CD8-positive, alpha-beta memory T cell (primary cell): Measurements from ENCODE around the gene ITGAD. TPM values are rescaled to one million over a fixed set of nuclear protein-coding genes. Genes with fewer than 3 reads are reported as not detected.

Experiments used
- CTCF ChIA-PET: fragments of 350-600 bp; sonication (Branson Sonifier 250); formaldehyde crosslinking; loops from one replicate; lab custom pipeline; 2021; ENCODE audit warnings: antibody characterized with exemption; lab: Charles Lee
- POLR2A ChIA-PET: fragments of 350-600 bp; sonication (Branson Sonifier 250); formaldehyde crosslinking; loops from one replicate; lab custom pipeline; 2021; ENCODE audit warnings: antibody characterized with exemption; lab: Charles Lee
- DNase-seq, 5 donors: peaks; one replicate each; pipeline versions ENCODE4 v3.0.0 to v3.0.0-alpha.2; 2020 to 2022; ENCODE audit warnings: mixed read lengths in 1 of 5
- H3K27ac ChIP-seq: one replicate; pipeline ENCODE4 v1.7.0; 2013; ENCODE audit warnings: low read depth, mild to moderate bottlenecking, low read length, moderate library complexity
- H3K27me3 ChIP-seq: 2 replicates; pipeline ENCODE4 v1.7.0; 2013; ENCODE audit warnings: low read length, mild to moderate bottlenecking; ENCODE audit not compliant: insufficient read depth, poor library complexity, severe bottlenecking
- H3K36me3 ChIP-seq: 2 replicates; pipeline ENCODE4 v1.7.0; 2013; ENCODE audit warnings: mild to moderate bottlenecking, low read length, moderate library complexity; ENCODE audit not compliant: insufficient read depth
- H3K4me1 ChIP-seq: 2 replicates; pipeline ENCODE4 v1.7.0; 2013; ENCODE audit warnings: mild to moderate bottlenecking, low read length, moderate library complexity; ENCODE audit not compliant: insufficient read depth
- H3K4me3 ChIP-seq: 2 replicates; pipeline ENCODE4 v1.7.0; 2013; ENCODE audit warnings: mild to moderate bottlenecking, low read length
- H3K9me3 ChIP-seq: 2 replicates; pipeline ENCODE4 v1.7.0; 2013; ENCODE audit warnings: mild to moderate bottlenecking, low read length
- H3K27ac Mint-ChIP-seq, 8 donors: one replicate each; pipeline ENCODE4 v1.8.0; 2020 to 2021; ENCODE audit warnings: mixed read lengths in 8 of 8, mild to moderate bottlenecking in 6 of 8, inconsistent platforms in 3 of 8, moderate library complexity in 3 of 8
- H3K27me3 Mint-ChIP-seq, 2 donors: one replicate each; pipeline ENCODE4 v1.8.0; 2020 to 2021; ENCODE audit warnings: mixed read lengths in 2 of 2, mild to moderate bottlenecking in 1 of 2, moderate library complexity in 1 of 2
- H3K36me3 Mint-ChIP-seq, 3 donors: one replicate each; pipeline ENCODE4 v1.8.0; 2020 to 2021; ENCODE audit warnings: mixed read lengths in 3 of 3, inconsistent platforms in 1 of 3, mild to moderate bottlenecking in 1 of 3
- H3K4me1 Mint-ChIP-seq, 3 donors: one replicate each; pipeline ENCODE4 v1.8.0; 2020 to 2021; ENCODE audit warnings: mixed read lengths in 3 of 3, inconsistent platforms in 1 of 3, mild to moderate bottlenecking in 1 of 3
- H3K4me3 Mint-ChIP-seq, 7 donors: one replicate each; pipeline ENCODE4 v1.8.0; 2020 to 2021; ENCODE audit warnings: mixed read lengths in 7 of 7, mild to moderate bottlenecking in 6 of 7, moderate library complexity in 4 of 7, inconsistent platforms in 2 of 7
- H3K9me3 Mint-ChIP-seq, 5 donors: one replicate each; pipeline ENCODE4 v1.8.0; 2020 to 2022; ENCODE audit warnings: mixed read lengths in 5 of 5, mild to moderate bottlenecking in 3 of 5, moderate library complexity in 2 of 5, inconsistent platforms in 1 of 5
- polyA plus RNA-seq: library from polyadenylated mRNA; unstranded; fragments of 300-500 nt; fragmentation: Illumina TruSeq; gene quantifications from one replicate; pipeline ENCODE4 v1.2.3, GENCODE V29; 2021
- total RNA-seq, 2 experiments: library from RNA; stranded (reverse); gene quantifications; one replicate each; pipeline ENCODE4 v1.2.3, GENCODE V29; 2021

The ITGAD gene
- total and polyA plus RNA-seq, 3 experiments from 2014 or later: 0.12 TPM; not detected in 2

DNA sequence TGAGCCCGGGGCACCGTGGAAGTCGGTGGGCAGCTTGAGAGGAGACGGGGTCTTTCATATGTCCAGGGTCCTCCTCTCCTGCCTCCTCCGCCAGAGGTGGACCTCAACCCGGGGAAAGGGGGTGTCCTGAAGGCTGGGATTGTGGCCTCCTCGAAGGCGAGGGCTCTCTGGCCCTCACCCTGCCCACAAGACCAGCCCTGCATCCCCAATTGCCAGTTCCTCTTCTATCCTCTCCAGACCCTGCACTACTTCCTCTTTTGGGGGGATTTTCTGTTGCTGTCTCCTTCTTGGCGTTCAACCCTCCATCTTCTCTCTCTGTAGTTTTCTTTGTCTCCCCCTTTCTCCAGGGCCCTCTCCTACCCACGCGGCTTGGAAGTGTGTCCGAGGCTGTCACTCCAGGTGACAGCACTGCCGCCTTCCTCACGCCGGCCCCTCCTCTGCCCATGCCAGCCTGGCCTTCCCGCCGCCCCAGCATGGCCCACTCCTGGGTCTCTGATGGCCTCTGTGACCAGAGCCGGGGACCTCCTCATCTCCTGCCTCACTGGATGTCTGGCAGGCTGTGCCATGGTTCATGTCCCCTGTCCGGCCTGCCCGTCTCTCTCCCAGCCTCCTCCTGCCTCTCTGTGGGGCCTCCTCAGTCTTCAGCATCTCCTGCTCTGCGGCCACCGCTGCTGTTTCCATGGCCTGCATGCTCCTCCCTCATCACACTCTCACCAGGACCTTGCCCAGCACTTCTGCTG is 40.6 kb upstream of the ITGAD start:
- H3K36me3 ChIP-seq: no peaks in the 10 kb centered on the region
- Mint-ChIP-seq H3K36me3 (no peaks in the 10 kb centered on the region), H3K4me1 (peaks cover 48 to 80% (median 50%) of the 10 kb centered on the region in 3 donors), H3K27ac (peak overlapping the region in 1 of 8 donors; percentile 70), H3K4me3 (peak overlapping the region in 3 of 7 donors; percentile 15 to 49 (median 19)), H3K27me3 (peaks cover 0 to 4% of the 10 kb centered on the region in 2 donors), H3K9me3 (no peaks in the 10 kb centered on the region)
- H3K4me3 ChIP-seq: no peak overlapping the region
- DNase-seq: no peak
- POLR2A ChIA-PET: no interaction called here
- CTCF ChIA-PET: no interaction called here
- H3K27me3 ChIP-seq: no peaks in the 10 kb centered on the region
- H3K27ac ChIP-seq: no peak overlapping the region
- peaks cover 21% of the 10 kb centered on the region for H3K4me1 ChIP-seq
- H3K9me3 ChIP-seq: no peaks in the 10 kb centered on the region

DNA sequence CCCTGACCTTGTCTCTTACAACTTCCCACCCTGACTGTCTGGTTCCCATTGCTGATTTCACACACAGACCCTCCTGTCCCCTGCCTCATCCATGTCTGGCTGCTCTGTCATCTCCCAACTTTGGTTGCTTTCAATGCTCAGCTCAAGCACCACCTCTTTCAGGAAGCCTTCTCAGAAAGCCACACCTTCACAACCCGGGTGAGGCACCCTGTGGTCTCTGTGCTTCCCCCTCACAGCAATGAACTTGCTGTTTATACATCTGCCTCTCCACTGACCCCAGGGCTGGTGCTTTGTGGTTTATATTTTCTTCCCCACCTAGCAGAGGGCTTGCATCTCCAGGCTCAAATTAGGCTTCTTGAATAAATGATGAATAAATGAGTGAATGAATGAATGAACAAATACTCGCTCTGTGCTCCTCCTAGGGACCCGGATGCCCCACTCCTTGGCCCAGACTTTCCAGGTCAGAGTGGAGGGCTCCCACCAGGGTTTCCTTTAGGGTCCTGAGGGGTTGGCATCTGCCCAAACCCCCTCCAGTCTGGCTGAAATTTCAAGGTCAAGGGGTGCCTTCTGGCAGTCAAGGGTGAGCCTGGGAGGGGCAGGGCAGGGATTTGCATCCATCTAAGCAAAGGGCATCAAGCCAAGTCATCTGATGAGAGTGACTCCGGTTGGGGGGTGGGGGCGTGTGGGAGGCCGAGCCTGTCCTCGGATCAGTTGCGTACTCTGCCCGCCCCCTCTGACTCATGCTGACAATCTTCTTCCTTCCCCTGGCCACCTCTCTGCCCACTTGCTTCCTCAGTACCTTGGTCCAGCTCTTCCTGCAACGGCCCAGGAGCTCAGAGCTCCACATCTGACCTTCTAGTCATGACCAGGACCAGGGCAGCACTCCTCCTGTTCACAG is 38.5 kb upstream of the ITGAD start, which contains the start of gene ITGAX:
ITGAX (plus strand) TSS at position 783 of the 898 bp plus-strand sequence; CDS start at position 862, 79 bp downstream.
- Mint-ChIP-seq H3K36me3 (no peaks in the 10 kb centered on the region), H3K4me1 (peaks cover 49 to 70% (median 55%) of the 10 kb centered on the region in 3 donors)
- no peak within 1 kb of the TSS for H3K27ac ChIP-seq

DNA sequence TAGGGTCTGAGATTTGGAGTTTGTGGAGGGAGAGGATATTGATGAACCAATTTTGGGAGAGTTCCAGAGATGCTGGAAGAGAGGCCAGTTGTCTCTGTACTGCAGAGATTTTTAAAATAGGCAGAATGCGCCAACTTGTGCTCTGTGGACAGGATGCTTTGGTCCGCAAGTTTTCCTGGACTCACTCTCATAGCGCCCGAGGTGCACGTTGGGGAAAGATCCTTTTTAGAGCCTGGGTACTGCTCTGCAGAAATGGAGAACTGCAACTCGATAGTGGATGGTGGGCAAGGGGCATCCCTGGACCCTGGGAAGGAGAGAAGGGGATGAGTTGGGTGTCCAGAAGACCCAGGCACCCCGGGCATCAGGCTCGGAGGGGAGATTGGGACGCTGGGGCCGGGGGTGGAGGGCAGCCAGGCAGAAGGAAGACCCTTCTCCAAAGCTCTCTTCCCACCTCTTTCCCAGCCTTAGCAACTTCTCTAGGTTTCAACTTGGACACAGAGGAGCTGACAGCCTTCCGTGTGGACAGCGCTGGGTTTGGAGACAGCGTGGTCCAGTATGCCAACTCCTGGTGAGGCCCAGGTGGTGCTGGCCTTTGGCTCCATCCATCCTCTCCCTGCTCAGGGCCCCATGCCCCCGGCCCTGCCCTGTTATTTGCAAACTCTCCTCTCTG is 37.6 kb upstream of the ITGAD start:
- ChIA-PET POLR2A (interaction anchor here (1.1 kb wide), 1 partner anchor 281 kb away, joined by 3 read pairs; the partner anchor contains the start of gene ZNF646), CTCF (no interaction called here)
- H3K27ac Mint-ChIP-seq: peak overlapping the region; percentile 44 to 96 (median 90)
- H3K27me3 ChIP-seq: no peaks in the 10 kb centered on the region
- H3K9me3 Mint-ChIP-seq: no peaks in the 10 kb centered on the region
- H3K4me3 Mint-ChIP-seq: peak overlapping the region in 6 of 7 donors; percentile 8 to 76 (median 69)
- H3K4me1 Mint-ChIP-seq: peaks cover 44 to 60% (median 47%) of the 10 kb centered on the region in 3 donors
- H3K4me3 ChIP-seq: no peak overlapping the region
- H3K36me3 Mint-ChIP-seq: no peaks in the 10 kb centered on the region
- H3K27ac ChIP-seq: no peak overlapping the region
- DNase-seq: no peak
- peaks cover 17% of the 10 kb centered on the region for H3K4me1 ChIP-seq
- peaks cover 0 to 2% of the 10 kb centered on the region in 2 donors for H3K27me3 Mint-ChIP-seq
- no peaks in the 10 kb centered on the region for H3K9me3 ChIP-seq
- H3K36me3 ChIP-seq: no peaks in the 10 kb centered on the region

More for the DNA sequence above, 38.5 kb upstream of the ITGAD start, which contains the start of gene ITGAX:
- Mint-ChIP-seq H3K4me3 (peak within 1 kb of the TSS; percentile 0 to 93 (median 74)), H3K27me3 (peaks cover 0 to 2% of the 10 kb centered on the region in 2 donors), H3K9me3 (no peaks in the 10 kb centered on the region), H3K27ac (peak within 1 kb of the TSS; percentile 44 to 97 (median 91))
- peak; percentile 28 to 72 (median 32) for DNase-seq
- ChIA-PET CTCF (no interaction called here), POLR2A (no interaction called here)
- Histone ChIP-seq H3K4me3 (no peak within 1 kb of the TSS), H3K27me3 (no peaks in the 10 kb centered on the region), H3K9me3 (no peaks in the 10 kb centered on the region), H3K4me1 (peaks cover 21% of the 10 kb centered on the region), H3K36me3 (no peaks in the 10 kb centered on the region)

- H3K36me3 ChIP-seq: no peaks in the 10 kb centered on the region
- peaks cover 45 to 58% (median 48%) of the 10 kb centered on the region in 3 donors for H3K4me1 Mint-ChIP-seq
- no peak overlapping the region for H3K27ac ChIP-seq
- ChIA-PET CTCF (interaction anchor here (1.2 kb wide), 1 partner anchor 154 kb away, joined by 3 read pairs; the partner anchor contains the start of gene PYCARD), POLR2A (interaction anchor here (0.5 to 1.1 kb wide), 2 partner anchors 94 to 282 kb away, joined by 3 to 4 read pairs; partner anchors contain the start of gene ZNF646)
- no peaks in the 10 kb centered on the region for H3K36me3 Mint-ChIP-seq
- H3K4me3 Mint-ChIP-seq: no peak overlapping the region
- no peaks in the 10 kb centered on the region for H3K9me3 Mint-ChIP-seq
- H3K4me1 ChIP-seq: peaks cover 17% of the 10 kb centered on the region
- no peak for DNase-seq
- H3K9me3 ChIP-seq: no peaks in the 10 kb centered on the region
- H3K27me3 ChIP-seq: no peaks in the 10 kb centered on the region
- peak overlapping the region in 2 of 8 donors; percentile 61 to 68 for H3K27ac Mint-ChIP-seq
- no peak overlapping the region for H3K4me3 ChIP-seq
- H3K27me3 Mint-ChIP-seq: peaks cover 0 to 2% of the 10 kb centered on the region in 2 donors
Measured at GRCh38 chr16:31356566-31357323, 36.4 kb upstream of the ITGAD start.

DNA sequence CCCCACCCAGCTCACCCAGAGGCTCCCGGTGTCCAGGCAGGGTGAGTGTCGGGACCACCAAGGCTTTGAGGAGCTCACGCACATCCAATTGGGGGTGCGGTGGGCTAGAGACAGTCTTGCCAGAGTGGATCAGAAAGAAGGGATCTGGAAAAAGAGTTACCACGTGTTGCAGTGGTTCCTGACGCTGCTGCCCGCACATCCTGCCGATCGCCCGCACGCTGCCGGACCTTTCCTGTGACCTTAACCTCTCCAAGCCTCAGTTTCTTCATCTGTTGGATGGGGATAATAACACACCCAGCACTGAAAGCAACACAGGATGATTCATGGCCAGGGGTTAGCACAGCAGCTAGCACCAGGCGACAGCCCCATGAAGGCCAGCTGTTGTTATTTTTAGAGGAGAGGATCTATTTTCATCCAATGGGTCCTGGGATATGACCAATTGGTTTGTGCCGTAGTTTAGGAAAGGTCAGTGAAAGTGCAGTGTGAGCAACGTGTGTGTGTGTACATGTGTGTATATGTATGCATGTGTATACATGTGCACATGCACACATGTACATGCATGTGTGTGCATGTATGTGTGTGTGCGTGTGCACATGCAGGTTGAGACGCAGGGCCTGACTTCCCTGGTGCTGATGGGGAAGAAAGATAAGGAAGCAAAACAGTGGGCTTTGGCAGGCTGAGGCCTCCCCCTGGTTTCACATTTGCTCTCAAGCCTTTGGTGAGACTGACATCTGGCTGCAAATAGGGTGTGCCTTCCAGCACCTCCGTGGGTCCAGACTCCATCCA is 35.6 kb upstream of the ITGAD start:
- Mint-ChIP-seq H3K36me3 (no peaks in the 10 kb centered on the region), H3K4me3 (no peak overlapping the region), H3K27me3 (peaks cover 0 to 2% of the 10 kb centered on the region in 2 donors), H3K4me1 (peaks cover 38 to 51% (median 41%) of the 10 kb centered on the region in 3 donors), H3K9me3 (no peaks in the 10 kb centered on the region), H3K27ac (peak overlapping the region in 7 of 8 donors; percentile 53 to 77 (median 63))
- no peak for DNase-seq
- Histone ChIP-seq H3K9me3 (no peaks in the 10 kb centered on the region), H3K27ac (no peak overlapping the region), H3K27me3 (no peaks in the 10 kb centered on the region), H3K36me3 (no peaks in the 10 kb centered on the region), H3K4me1 (peaks cover 17% of the 10 kb centered on the region), H3K4me3 (no peak overlapping the region)
- ChIA-PET CTCF (interaction anchor here (1.2 kb wide), 1 partner anchor 155 kb away, joined by 3 read pairs; the partner anchor contains the start of gene PYCARD), POLR2A (interaction anchor here (0.5 kb wide), 1 partner anchor 94 kb away, joined by 4 read pairs; no protein-coding TSS in a partner anchor)

GRCh38 chr16:31360251-31360650 is 32.9 kb upstream of the ITGAD start:
- POLR2A ChIA-PET: no interaction called here
- peaks cover 13% of the 10 kb centered on the region for H3K4me1 ChIP-seq

More at GRCh38 chr16:31360251-31360650, 32.9 kb upstream of the ITGAD start:
- no peaks in the 10 kb centered on the region for H3K9me3 Mint-ChIP-seq
- CTCF ChIA-PET: interaction anchor here (1.2 kb wide), 1 partner anchor 22 kb away, joined by 4 read pairs; no protein-coding TSS in a partner anchor
- Histone ChIP-seq H3K36me3 (no peaks in the 10 kb centered on the region), H3K27me3 (no peaks in the 10 kb centered on the region), H3K4me3 (no peak overlapping the region), H3K27ac (no peak overlapping the region), H3K9me3 (no peaks in the 10 kb centered on the region)
- no peaks in the 10 kb centered on the region for H3K27me3 Mint-ChIP-seq
- peaks cover 32 to 36% (median 33%) of the 10 kb centered on the region in 3 donors for H3K4me1 Mint-ChIP-seq
- no peaks in the 10 kb centered on the region for H3K36me3 Mint-ChIP-seq
- H3K27ac Mint-ChIP-seq: peak overlapping the region in 1 of 8 donors; percentile 68
- peak overlapping the region in 1 of 7 donors; percentile 18 for H3K4me3 Mint-ChIP-seq
- DNase-seq: no peak
